ENCODE measurements around the gene MS4A10.

Gene MS4A10

DNA sequence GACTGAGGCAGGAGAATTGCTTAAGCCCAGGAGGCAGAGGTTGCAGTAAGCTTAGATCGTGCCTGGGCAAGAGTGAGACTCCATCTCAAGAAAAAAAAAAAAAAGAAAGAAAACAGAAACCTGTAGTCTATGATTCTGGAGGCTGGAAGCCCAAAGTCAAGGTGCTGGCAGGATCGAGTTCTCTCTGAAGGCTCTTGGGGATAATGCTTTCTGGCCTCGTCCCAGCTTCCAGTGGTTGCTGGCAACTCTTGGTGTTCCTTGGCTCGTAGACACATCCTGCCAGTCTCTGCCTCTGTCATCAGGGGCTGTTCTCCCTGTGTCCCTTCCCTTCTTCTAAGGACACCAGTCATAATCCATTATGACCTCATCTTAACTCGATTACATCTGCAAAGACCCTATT is 40.0 kb downstream of the MS4A10 start:
- DNase-seq (ENCODE audit: low read depth) = no peak

DNA sequence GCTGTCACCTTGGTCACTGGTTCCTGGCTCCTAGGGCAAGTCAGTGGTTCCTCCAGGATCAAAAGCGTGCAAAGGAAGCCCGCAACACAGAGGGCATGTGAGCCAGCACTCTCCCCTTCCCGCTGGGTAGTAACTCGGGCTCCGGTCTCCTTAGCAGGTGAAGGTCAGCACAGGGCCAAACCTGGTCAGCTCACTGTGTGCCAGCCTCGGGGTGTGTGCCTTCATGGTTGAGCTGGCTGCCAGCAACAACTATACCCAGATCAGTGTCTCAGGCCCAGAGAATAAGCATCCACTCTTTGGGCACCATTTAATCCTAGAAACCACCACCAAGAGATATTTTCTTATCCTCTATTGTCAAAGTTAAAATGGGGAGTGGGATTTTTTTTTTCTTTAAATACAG is 40.7 kb downstream of the MS4A10 start:
- DNase-seq (ENCODE audit: low read depth) = no peak

DNA sequence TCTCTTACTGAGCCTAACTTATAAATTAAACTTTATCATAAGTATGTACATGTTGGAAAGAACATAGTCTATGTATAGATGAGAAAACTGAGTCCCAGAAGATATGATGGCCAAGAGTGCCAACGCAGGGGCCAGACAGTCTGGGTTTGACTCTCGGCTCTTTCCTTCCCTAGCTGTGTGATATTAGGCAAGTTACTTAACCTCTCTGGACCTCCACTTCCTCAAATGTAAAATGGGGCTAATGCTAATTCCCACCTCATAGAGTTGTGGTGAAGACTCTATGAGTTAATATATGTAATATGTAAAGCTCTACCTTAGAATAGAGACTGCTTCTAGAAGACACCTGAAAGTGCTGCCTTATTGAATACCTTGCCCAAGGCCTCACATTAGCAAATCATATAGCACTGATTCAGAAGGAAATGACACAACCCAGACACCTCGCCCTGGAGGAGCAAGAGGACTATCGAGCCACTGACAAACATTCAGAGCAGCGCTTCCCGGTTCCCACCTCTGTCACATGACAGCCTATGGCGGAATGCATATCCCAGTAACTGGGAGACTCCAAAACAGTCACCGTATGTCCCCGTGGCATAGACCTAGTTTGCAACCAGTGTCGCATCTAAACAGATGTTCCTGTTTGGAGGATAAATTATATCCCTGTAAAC is 45.5 kb downstream of the MS4A10 start:
- DNase-seq (ENCODE audit: low read depth) = no peak

DNA sequence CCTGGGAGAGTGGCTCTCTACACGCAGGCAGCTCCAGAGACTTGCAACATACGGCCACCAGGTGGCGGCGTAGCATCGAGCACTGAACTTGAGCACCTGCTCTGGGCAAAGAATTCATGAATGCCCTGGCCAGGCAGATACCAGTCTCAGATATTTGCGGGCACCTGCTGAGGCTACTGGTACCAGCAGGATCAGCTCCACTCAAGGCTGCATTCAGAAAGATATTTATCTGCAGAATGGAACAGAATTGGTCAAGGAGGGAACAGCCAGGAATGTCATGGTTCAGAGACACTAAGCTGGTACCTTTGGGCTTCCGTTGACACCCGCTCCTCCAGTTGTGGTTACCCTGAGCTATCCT is 46.0 kb downstream of the MS4A10 start:
- DNase-seq (ENCODE audit: low read depth) = peak; percentile 80

DNA sequence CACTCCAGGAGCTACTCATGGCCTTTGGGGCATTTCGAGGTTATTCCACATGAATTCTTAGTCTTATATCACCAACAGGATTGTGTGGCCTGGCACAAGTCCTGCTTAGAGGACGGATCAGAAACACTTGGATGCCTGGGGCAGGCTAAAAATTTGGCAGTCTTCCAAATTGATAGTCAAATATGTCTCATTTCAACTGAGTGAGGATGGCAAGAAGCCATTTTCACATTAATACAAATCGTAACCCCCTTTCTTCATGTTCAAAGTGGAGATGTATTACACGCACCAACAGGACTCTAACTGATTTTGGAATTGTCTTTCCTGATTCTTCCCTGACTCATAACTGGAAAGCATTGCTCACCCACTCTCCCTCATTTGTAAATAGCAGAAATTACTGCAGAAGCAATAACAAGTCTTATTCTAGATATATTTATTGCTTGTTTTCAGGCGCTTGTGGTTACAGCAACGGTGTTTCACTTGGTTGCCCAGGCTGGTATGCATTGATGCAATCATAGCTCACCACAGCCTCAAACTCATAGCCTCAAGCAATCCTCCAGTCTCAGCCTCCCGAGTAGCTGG is 46.5 kb downstream of the MS4A10 start:
- DNase-seq (ENCODE audit: low read depth) = peak; percentile 79

DNA sequence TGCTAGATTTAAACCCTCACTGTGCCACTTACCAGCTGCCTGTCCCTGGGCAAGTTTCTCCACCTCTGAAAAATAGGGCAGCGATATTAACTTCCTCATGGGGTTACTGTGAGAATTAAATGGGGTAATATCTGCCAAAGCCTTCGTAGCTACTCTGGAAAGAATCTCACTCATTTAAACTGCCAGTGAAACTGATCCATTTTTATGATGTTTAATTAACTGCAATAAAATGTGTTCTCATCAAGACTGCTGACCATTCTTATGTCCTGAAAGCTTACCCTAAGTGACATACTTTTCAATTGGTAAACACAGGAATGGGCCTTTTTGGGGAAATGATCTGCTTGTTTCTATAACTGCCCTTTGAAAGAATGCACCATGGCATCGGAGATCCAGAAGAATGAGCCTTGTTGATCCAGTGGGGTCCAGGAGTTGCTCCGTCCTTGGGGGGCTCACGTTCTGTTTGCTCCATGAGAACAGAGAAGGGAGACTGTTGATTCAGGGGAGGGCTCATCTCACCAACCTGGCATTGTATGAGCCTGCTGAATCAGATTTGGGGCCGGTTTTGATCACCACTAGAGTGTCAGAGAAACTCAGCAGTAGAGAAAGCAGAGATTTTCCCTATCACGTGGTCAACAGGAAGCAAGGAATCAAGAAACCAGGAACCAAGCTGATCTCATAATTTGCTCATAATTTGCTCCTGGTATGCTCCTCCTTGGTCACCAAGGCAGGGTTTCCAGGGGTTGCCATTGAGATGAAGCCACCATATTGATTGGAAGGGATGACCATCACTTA is 49.8 kb downstream of the MS4A10 start:
- DNase-seq (ENCODE audit: low read depth) = no peak

DNA sequence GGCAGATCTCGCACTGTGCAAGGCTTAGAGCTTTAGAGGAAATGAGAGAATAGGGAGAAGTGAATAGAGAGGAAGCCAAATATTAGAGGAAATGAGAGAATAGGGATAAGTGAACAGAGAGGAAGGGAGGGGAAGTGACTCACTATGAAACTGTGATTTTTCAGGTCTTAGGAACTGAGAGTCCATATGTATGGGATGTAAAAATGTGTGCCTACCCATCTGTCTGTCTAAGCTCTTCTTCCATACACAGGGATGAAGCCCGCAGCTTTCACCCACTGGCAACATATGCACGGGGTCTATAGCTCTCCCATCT is 50.4 kb downstream of the MS4A10 start:
- peak; percentile 66 for DNase-seq (ENCODE audit: low read depth)

DNA sequence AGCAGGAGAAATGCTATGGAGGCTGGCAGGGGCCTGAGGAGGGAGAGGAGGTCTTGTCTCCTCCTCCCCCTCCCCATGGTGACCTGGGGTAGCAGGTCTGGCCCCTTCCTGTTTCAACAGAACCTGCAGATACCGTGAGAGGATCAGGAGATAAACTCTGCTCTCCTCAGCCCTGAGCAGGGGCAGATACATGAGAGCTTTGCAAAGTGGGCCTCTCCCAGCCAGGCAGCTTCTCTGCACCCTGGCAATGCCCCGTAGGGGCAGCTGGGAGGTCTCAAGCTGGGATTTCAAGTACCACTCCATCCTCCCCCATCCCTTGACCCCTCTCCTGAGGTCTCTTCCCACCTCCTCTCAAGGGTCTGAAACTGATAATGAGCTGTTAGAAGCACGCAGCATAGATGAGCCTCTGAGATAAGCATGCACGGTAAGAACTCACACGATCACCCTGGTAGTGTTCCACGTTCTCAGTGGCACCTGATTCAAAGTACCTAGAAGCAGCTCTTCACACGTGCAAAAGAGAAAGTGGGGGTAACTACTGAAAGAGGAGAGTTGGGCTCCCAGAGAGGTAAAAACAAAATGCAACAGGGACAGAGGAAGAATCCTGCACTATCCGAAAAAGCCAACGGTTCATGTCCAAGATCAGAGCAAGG is 51.9 kb downstream of the MS4A10 start:
- DNase-seq (ENCODE audit: low read depth) = no peak

DNA sequence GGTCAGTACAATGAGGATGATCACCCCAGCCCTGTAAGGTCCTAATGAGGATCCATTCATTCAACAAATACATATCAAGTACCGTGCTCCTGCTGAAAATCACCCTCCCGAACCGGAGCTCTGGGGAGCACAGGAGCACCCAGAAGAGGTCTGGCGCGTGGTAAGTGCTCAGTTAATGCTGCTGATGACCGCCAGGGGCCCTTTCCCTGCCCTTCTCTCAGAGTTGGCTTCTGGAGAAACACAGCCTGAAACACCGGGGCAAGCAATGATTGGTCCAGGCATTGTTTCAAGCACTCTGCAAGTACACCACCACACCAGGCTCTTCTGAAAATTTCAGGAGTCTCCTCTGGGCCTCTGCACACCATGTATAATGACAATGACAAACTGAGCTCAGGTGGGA is 53.0 kb downstream of the MS4A10 start:
- peak; percentile 40 for DNase-seq (ENCODE audit: low read depth)

DNA sequence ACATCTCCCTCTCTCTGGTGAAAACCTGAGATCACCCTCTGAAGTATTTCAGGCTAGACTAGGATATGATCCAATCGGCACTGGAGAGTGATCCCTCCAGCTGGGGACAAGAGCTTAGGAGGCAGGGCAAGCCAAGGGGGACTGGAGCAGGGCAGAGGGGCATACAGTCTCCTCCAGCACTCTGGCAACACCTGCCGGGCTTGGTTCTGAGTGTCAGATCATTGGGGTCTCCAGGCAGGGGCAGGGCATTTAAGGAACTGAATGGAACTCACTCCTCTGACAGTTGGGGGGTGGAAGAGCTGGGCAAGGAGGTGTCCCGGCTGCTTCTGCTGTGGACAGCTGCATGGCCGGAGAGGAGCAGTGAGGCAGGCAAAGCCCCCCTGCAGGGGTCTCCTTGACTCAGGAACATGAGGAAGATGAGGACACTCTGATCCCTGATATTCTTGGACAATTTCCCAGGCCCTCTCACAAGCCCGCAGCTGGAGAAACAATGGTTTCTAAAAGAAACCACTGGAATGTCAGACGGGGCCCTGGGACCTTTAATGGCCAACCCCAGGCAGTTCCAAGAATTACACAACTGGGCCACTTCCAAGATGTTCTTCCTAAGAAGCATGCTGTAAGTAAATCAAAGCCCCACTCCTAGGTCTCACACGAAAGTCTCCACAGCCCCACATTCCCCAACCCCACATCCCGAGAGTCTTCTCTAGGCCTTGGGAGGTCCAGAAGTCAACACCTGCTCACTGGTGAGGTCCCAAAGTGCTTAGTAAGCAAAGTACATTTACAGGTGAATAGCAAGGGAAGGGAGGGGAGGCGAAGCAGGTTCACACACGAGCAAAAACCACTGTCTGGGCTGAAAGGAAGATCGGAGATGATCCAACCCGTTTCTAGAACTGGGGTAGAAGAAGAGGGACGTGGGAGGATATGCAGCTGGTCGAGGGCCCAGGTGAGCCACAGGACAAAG is 55.6 kb downstream of the MS4A10 start:
- peak; percentile 61 for DNase-seq (ENCODE audit: low read depth)

DNA sequence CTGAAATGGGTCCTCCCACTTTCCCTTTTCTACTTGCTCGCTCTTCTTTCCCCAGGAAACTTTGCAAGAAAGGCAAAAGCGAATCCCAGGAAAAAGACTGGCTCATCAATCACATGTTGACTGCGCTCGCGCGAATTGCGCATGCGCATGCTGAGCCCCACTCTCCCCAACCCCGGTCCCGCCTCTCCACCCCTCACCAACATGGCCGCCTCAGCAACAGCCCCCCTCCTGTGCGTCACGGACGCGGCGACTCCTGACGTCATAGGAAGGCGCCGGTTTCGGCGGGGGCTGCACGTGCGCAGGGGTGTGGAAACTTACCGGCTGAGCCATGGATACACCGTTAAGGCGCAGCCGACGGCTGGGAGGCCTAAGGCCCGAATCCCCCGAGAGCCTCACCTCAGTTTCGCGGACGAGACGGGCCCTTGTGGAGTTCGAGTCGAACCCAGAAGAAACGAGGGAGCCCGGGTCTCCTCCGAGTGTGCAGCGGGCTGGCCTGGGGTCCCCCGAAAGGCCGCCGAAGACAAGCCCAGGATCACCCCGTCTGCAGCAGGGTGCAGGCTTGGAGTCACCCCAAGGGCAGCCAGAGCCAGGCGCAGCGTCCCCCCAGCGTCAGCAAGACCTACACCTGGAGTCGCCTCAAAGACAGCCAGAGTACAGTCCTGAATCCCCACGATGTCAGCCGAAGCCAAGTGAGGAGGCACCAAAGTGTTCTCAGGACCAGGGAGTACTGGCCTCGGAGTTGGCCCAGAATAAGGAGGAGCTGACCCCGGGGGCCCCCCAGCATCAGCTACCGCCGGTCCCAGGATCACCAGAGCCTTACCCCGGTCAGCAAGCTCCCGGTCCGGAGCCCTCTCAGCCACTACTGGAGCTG is 56.9 kb downstream of the MS4A10 start, which contains the start of gene CCDC86:
TSS of gene CCDC86 (plus strand) at position 317 of the 871 bp plus-strand sequence. CDS start at position 329, 12 bp downstream.
- DNase-seq (ENCODE audit: low read depth) = peak; percentile 95

DNA sequence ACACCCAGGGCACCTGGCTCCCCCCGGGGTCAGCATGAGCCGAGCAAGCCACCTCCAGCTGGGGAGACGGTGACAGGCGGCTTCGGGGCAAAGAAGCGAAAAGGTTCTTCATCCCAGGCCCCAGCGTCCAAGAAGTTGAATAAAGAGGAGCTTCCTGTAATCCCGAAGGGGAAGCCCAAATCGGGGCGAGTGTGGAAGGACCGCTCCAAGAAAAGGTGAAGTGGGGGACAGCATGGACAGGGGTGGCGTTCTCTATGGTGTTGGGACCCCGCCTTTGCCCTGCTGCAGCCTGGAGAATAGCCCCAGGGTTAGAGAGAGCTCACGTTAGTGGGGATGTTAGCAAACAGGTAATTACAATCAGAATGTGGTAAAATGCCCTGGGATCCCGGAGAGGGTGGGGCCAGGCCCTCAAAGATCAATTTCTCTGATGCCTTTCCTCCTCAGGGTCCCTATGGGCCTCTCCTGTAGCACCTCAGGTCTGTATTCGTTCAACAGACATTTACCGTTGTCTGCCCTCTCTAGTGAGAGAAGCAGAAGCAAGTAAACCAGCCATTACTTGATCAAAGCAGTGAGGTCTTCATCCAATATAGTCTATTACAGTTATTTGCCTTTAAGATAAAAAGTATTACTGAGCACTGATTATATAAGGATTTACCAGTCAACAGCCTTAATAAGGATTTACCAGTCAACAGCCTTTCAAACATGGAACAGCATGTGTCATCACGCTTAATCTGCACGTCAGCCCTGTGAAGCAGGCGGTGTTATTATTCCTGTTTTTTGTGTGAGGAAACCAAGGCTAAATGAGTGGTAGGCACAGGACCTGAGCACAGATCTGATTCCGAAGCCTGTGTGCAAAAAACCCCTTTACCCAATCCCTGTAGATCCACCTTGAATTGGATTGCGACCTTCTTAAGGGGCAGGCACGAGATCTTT is 57.8 kb downstream of the MS4A10 start:
- peak; percentile 30 for DNase-seq (ENCODE audit: low read depth)

DNA sequence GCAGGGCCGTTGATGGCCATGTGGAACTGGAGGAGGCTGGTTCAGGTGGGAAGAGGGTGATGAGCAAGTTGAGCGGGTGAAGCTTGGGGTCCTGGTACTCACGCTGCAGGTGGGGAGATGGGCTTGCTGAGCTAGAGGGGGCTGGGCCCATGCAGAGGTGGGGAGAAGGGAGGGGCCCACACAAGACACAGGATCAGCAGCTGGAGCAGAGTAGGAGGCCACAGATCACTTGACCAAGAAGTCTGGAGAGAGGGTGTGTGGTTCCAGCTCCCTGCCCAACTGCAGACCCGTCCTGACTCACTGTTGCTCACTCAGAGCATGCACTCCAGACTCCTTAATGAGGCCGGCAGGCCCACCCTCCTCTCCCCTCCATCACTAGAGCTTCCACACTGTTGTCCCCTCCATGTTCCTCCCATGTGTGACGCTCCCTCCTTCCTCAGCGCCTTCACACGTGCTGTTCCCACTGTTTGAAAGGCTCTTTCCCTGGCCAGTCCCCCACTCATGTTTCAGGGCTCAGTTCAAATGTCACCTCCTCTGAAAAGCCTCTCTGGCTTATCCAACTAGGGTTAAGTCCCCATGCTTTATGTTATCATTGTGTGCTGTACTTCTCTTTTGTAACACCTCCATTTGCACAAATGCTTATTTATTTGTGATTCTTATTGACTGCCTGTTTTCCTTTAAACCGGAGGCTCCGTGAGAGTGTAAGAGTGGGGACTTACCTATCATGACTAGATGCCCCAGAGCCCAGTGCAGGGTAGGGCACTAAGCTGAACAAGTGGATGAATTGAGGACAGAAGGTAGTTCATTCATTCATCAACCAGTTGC is 59.1 kb downstream of the MS4A10 start:
- DNase-seq (ENCODE audit: low read depth) = peak; percentile 63

DNA sequence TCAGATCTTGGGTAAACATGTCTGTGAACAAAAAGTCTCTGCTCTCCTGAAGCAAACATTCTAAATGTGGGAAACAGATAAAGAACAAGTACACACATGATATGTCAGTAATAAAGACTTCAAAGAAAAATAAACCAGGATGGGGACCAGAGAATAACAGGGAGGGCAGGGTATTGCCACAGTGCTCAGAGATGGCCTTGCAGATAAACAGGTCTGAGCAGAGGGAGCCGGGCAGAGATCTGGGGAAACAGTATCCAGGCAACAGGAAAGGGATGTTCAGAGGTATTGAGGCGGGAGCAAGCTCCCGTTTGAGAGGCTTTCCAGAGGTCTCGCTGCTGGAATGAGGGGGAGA is 59.7 kb downstream of the MS4A10 start:
- no peak for DNase-seq (ENCODE audit: low read depth)

DNA sequence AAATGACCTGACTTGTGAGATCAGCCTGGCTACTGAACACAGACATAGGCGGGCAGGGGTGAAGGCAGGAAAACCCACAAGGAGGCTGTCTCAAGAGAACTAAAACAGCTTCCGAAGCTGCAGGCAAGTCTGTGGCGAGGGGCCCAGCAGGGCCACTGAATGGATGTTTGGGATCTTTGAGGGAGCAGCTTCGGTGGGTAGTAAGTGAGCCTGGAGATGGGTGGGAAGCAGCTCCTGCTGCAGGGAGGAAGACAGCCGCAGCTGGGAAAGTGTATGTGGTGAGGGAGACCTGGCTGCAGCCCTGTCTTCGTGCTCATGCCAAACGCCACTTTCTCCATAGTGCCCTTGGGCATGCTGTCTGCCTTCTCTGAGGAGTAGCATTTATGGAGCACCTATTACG is 60.2 kb downstream of the MS4A10 start:
- DNase-seq (ENCODE audit: low read depth) = no peak

DNA sequence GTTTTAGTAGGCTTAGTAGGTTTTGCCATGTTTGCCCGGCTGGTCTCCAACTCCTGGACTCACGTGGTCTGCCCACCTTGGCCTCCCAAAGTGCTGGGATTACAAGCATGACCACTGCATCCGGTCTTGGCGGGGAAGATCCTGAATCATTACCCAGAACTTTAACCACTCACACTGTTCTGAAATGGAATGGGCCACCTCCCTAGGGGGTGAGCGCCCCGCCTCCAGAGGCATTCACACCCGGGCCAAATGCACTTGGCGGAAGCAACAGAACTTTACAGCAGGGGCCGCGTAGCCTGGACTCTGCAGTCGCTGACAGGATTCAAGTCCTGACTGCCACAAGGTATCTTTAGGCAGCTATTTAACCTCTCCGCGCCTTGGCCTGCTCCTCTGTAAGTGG is 62.1 kb downstream of the MS4A10 start:
- DNase-seq (ENCODE audit: low read depth) = no peak

DNA sequence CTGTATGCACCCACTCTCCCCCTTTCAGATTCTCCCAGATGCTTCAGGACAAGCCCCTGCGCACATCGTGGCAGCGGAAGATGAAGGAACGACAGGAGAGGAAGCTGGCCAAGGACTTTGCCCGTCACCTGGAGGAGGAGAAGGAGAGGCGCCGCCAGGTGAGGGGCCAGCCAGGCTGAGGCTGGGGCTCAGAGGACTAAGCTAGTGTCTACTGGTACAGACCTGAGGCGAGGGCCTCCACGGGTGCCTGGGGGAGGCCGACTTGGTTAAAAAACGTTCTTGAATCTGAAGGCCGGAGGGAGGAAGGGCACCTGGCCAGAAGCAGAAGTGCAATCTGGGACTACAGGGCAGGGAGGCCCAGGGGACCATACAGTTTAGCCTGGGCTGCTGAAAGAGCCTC is 62.8 kb downstream of the MS4A10 start:
- no peak for DNase-seq (ENCODE audit: low read depth)

DNA sequence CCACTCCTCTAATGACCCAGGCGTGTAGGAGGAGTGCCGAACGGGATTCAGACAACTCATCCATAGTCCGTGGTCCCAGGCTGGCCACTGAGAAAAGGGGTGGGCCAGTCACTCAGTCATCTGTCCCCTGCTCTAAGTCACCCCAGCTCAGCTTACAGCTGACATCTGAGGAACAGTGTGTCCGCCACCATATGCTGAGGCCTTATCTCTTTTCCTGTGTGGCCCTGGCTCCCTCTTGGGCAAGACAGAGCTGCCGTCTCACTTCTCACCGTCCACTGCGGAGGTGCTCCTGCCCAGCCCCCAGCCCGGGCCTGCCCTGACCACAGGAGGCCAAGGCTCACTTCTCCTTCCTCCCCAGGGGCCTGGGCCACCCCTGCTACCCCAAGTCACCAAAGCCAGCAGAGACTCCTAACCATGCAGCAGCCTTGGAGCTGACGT is 63.6 kb downstream of the MS4A10 start:
- no peak for DNase-seq (ENCODE audit: low read depth)
